HG02884 (cell line): ENCODE data around the gene PEX11G.
"Not testable (repeated sequence)": the region's sequence is repeated elsewhere in the genome, so short reads cannot be mapped to it uniquely, and the experiment has no call there.

Experiments used
- ATAC-seq: cut with Tn5 transposase; IDR thresholded peaks from one replicate; pipeline ENCODE4 v1.9.1; 2021; ENCODE audit warnings: mild to moderate bottlenecking, moderate library complexity; ENCODE audit not compliant: unreplicated experiment

PEX11G gene

GRCh38 chr19:7470540-7471305, 18.1 kb downstream of the PEX11G start:
- ATAC-seq, result no peak

- ATAC-seq, result no peak
Measured at GRCh38 chr19:7469669-7470285, 19.1 kb downstream of the PEX11G start.

- ATAC-seq, result no peak
Measured at GRCh38 chr19:7468840-7469239, 20.0 kb downstream of the PEX11G start.

- no peak for ATAC-seq
Measured at GRCh38 chr19:7467009-7467989, 21.5 kb downstream of the PEX11G start.

GRCh38 chr19:7463575-7463974, 25.3 kb downstream of the PEX11G start:
- ATAC-seq, result no peak

- ATAC-seq, result no peak
Measured at GRCh38 chr19:7461841-7462629, 26.8 kb downstream of the PEX11G start.

GRCh38 chr19:7460562-7460966, 28.3 kb downstream of the PEX11G start:
- ATAC-seq, result no peak

- no peak for ATAC-seq
Measured at GRCh38 chr19:7459773-7460172, 29.1 kb downstream of the PEX11G start.

- ATAC-seq, result no peak
Measured at GRCh38 chr19:7458675-7459074, 30.2 kb downstream of the PEX11G start.

GRCh38 chr19:7456964-7457541, 31.8 kb downstream of the PEX11G start:
- no peak for ATAC-seq

GRCh38 chr19:7455600-7456296, 33.1 kb downstream of the PEX11G start:
- ATAC-seq, result no peak

GRCh38 chr19:7454998-7455397, 33.8 kb downstream of the PEX11G start:
- no peak for ATAC-seq

GRCh38 chr19:7450243-7451223, 38.3 kb downstream of the PEX11G start:
- no peak for ATAC-seq

- ATAC-seq, result not testable (repeated sequence)
Measured at GRCh38 chr19:7449391-7450070, 39.3 kb downstream of the PEX11G start.

- ATAC-seq, result no peak
Measured at GRCh38 chr19:7447648-7448047, 41.2 kb downstream of the PEX11G start.

- no peak for ATAC-seq
Measured at GRCh38 chr19:7445104-7445503, 43.7 kb downstream of the PEX11G start.

- ATAC-seq, result no peak
Measured at GRCh38 chr19:7444042-7444441, 44.8 kb downstream of the PEX11G start.

GRCh38 chr19:7442423-7442822, 46.4 kb downstream of the PEX11G start:
- no peak for ATAC-seq
